H1 (cell line): ENCODE data around the gene SIK3.

Experiments used
- CTCF ChIP-seq, 3 experiments: IDR thresholded peaks; 1 replicate in 2 of 3; 2 replicates in 1 of 3; pipeline versions ENCODE4 v1.5.1 to v1.6.1; 2011; ENCODE audit warnings: low read length in 3 of 3, mild to moderate bottlenecking in 3 of 3, inconsistent platforms in 2 of 3, low read depth in 1 of 3, moderate library complexity in 1 of 3; ENCODE audit not compliant: insufficient read depth in 1 of 3; ENCODE audit errors: control extremely low read depth in 1 of 3
- EGR1 ChIP-seq: IDR thresholded peaks from 2 replicates; pipeline ENCODE4 v1.6.1; 2011; ENCODE audit warnings: low read depth, low read length, borderline replicate concordance
- GABPA ChIP-seq: IDR thresholded peaks from 2 replicates; pipeline ENCODE4 v1.6.1; 2011; ENCODE audit warnings: mild to moderate bottlenecking, low read length, moderate library complexity, borderline replicate concordance; ENCODE audit not compliant: insufficient read depth
- POLR2A ChIP-seq, 2 experiments: IDR thresholded peaks; 1 replicate in 1 of 2; 2 replicates in 1 of 2; pipeline ENCODE4 v1.6.1; 2011; ENCODE audit warnings: low read depth in 2 of 2, low read length in 2 of 2, mild to moderate bottlenecking in 2 of 2; ENCODE audit errors: control extremely low read depth in 1 of 2
- POLR2AphosphoS5 ChIP-seq: IDR thresholded peaks from 2 replicates; pipeline ENCODE4 v1.6.1; 2011; ENCODE audit warnings: low read depth, low read length
- SIRT6 ChIP-seq: IDR thresholded peaks from one replicate; pipeline ENCODE4 v1.7.1; 2012; ENCODE audit warnings: low read length, inconsistent platforms

GRCh38 chr11:117017456-117017855 is 80.8 kb downstream of the SIK3 start:
- no peak for TF ChIP-seq SIRT6
- TF ChIP-seq CTCF (IDR thresholded peaks at IDR 0.05; ENCODE audit: control extremely low read depth in 1 of 3, insufficient read depth in 1 of 3, low read depth in 1 of 3, low read length in 3 of 3) = no peak
- TF ChIP-seq GABPA = no peak
- no peak for TF ChIP-seq POLR2A (IDR thresholded peaks at IDR 0.05; ENCODE audit: control extremely low read depth in 1 of 2, low read depth in 2 of 2, low read length in 2 of 2)
- no peak for TF ChIP-seq POLR2AphosphoS5
- no peak for TF ChIP-seq EGR1
